Measurements from ENCODE around the gene TTLL6. TPM values are rescaled to one million over a fixed set of nuclear protein-coding genes. Genes with fewer than 3 reads are reported as not detected.

The TTLL6 gene
- total and polyA plus RNA-seq, 2 of the 4 experiments (the other 2 are of a cell fraction) = not detected

GRCh38 chr17:48732688-48733629 is 84.1 kb downstream of the TTLL6 start:
- no peak overlapping the region for H2BK120ac ChIP-seq (ENCODE audit: low read depth, low read length)
- H4K20me1 ChIP-seq (ENCODE audit: insufficient read depth, low read length) = no peaks in the 10 kb centered on the region
- dilution Hi-C loops (cut with HindIII; ENCODE audit: low sequenced_read_pairs, unreplicated experiment) (no loop called here), in situ Hi-C loops (cut with MboI; ENCODE audit: low sequenced_read_pairs) (loop anchor here (10.0 kb wide), 1 partner anchor 52 kb away; no protein-coding TSS in a partner anchor), intact Hi-C loops (cut with micrococcal nuclease) (no loop called here)
- H2BK20ac ChIP-seq (ENCODE audit: low read depth, low read length) = no peak overlapping the region
- no peaks in the 10 kb centered on the region for H3K9me1 ChIP-seq (ENCODE audit: insufficient read depth, low read length)
- DNase-seq (no peak), ATAC-seq (ENCODE audit: low read depth) (no peak)
- no peak overlapping the region for H3K14ac ChIP-seq (replicated peaks; ENCODE audit: low read depth, low read length)
- no peak overlapping the region for H3K27ac ChIP-seq (ENCODE audit: insufficient read depth, low read length)
- no peak overlapping the region for H2AK9ac ChIP-seq (replicated peaks; ENCODE audit: low read depth, low read length, poor library complexity)
- H3K9me3 ChIP-seq (ENCODE audit: control insufficient read depth, insufficient read depth, low read length) = peaks cover 5% of the 10 kb centered on the region
- no peak overlapping the region for H3K4me3 ChIP-seq (ENCODE audit: insufficient read depth, low read depth, low read length)
- H3K23ac ChIP-seq (ENCODE audit: low read depth, low read length) = no peak overlapping the region
- no peak overlapping the region for H2BK15ac ChIP-seq (ENCODE audit: low read depth, low read length)
- H3K79me1 ChIP-seq (ENCODE audit: low read depth in 1 of 2, low read length in 2 of 2) = no peaks in the 10 kb centered on the region
- no peak overlapping the region for H3K18ac ChIP-seq (ENCODE audit: low read depth, low read length)
- H3K27me3 ChIP-seq (ENCODE audit: control insufficient read depth, insufficient read depth, low read length) = peaks cover 94% of the 10 kb centered on the region
- no peak overlapping the region for H2AK5ac ChIP-seq (ENCODE audit: low read depth, low read length)
- CTCF ChIA-PET = no interaction called here
- H3K4me2 ChIP-seq (ENCODE audit: low read depth, low read length) = no peak overlapping the region
- no peak overlapping the region for H4K5ac ChIP-seq (ENCODE audit: low read depth, low read length)
- H3K36me3 ChIP-seq (ENCODE audit: control insufficient read depth, insufficient read depth, low read length) = no peaks in the 10 kb centered on the region
- H3K4me1 ChIP-seq (ENCODE audit: control insufficient read depth, insufficient read depth, low read length) = no peaks in the 10 kb centered on the region
- WGBS, 2 experiments (ENCODE audit: extremely low coverage in 2 of 2, insufficient read length in 1 of 2) = 5% methylated on average over 11 of the region's 50 CpGs; no CpG with 5 or more reads in 1 of the 2 experiments
- POLR2A ChIA-PET (ENCODE audit: unreplicated experiment) = no interaction called here
- no peak overlapping the region for H4K91ac ChIP-seq (ENCODE audit: insufficient read depth, low read depth, low read length)
- no TSS peak for BruUV-seq (replicated peaks)
- no peak overlapping the region for H3K4ac ChIP-seq (ENCODE audit: low read depth, low read length)
- no peak overlapping the region for H3K56ac ChIP-seq (ENCODE audit: extremely low read depth, insufficient read depth, low read length)
- H2AFZ ChIP-seq (replicated peaks; ENCODE audit: low read length, poor library complexity) = no peak overlapping the region
- no peak overlapping the region for H4K8ac ChIP-seq (ENCODE audit: low read depth in 2 of 2, low read length in 2 of 2)
- H2BK5ac ChIP-seq (ENCODE audit: low read depth, low read length, poor library complexity, severe bottlenecking) = no peak overlapping the region
- H3K9ac ChIP-seq (ENCODE audit: low read depth, low read length) = no peak overlapping the region
- TF ChIP-seq ELK1 (IDR thresholded peaks at IDR 0.05; ENCODE audit: borderline replicate concordance, low read depth, low read length) = no peak
- no peak for TF ChIP-seq RAD21 (IDR thresholded peaks at IDR 0.05; ENCODE audit: low read length)
- TF ChIP-seq MAZ (IDR thresholded peaks at IDR 0.05; ENCODE audit: borderline replicate concordance, low read depth, low read length) = no peak
- no peak for TF ChIP-seq NFE2L2 (IDR thresholded peaks at IDR 0.05; ENCODE audit: low read depth, low read length)
- TF ChIP-seq CEBPB (IDR thresholded peaks at IDR 0.05; ENCODE audit: low read depth, low read length) = no peak
- TF ChIP-seq SMC3 (IDR thresholded peaks at IDR 0.05; ENCODE audit: low read depth, low read length) = no peak
- TF ChIP-seq RFX5 (IDR thresholded peaks at IDR 0.05; ENCODE audit: low read depth, low read length) = no peak
- no peak for TF ChIP-seq CTCF (conservative IDR thresholded peaks at IDR 0.05; ENCODE audit: low read depth, low read length)
- TF ChIP-seq CHD1 (IDR thresholded peaks at IDR 0.05; ENCODE audit: low read depth, low read length) = no peak
- TF ChIP-seq BHLHE40 (IDR thresholded peaks at IDR 0.05; ENCODE audit: low read depth, low read length) = no peak
- no peak for TF ChIP-seq MXI1 (IDR thresholded peaks at IDR 0.05; ENCODE audit: borderline replicate concordance, low read depth, low read length)
- TF ChIP-seq FOS (IDR thresholded peaks at IDR 0.05; ENCODE audit: low read depth, low read length) = no peak
- TF ChIP-seq USF2 (IDR thresholded peaks at IDR 0.05; ENCODE audit: low read depth, low read length) = no peak
- TF ChIP-seq RCOR1 (IDR thresholded peaks at IDR 0.05; ENCODE audit: insufficient replicate concordance, low read length) = no peak
